H1 (cell line): Measurements from ENCODE around the gene AGBL1. TPM values are rescaled to one million over a fixed set of nuclear protein-coding genes. Genes with fewer than 3 reads are reported as not detected.

Source experiments
- CTCF ChIA-PET: fragments of 300-600 bp; sonication (Branson Sonifier 250); formaldehyde crosslinking; loops from one replicate; lab custom pipeline; 2021; ENCODE audit not compliant: partially characterized antibody; lab: Charles Lee
- POLR2A ChIA-PET: fragments of 300-600 bp; sonication (Branson Sonifier 250); formaldehyde crosslinking; loops from one replicate; lab custom pipeline; 2021; ENCODE audit warnings: inconsistent platforms; ENCODE audit not compliant: partially characterized antibody; lab: Charles Lee
- DNase-seq, 2 experiments: peaks; one replicate each; pipeline versions ENCODE4 v3.0.0 to v3.0.0-alpha.2; 2010 to 2022; ENCODE audit warnings: low spot score in 2 of 2, low read depth in 1 of 2, mixed read lengths in 1 of 2
- FAIRE-seq: peaks from 2 replicates; lab custom pipeline; 2011; peaks lifted over from hg19 to GRCh38; lab: Jason Lieb, UNC
- H2AFZ ChIP-seq: 2 replicates; pipeline ENCODE4 v1.8.1; 2012; ENCODE audit warnings: low read length, inconsistent platforms
- H2AK5ac ChIP-seq: 2 replicates; pipeline ENCODE4 v1.6.1; 2013; ENCODE audit warnings: low read depth, low read length
- H2BK120ac ChIP-seq: replicated peaks from 2 replicates; pipeline ENCODE3; 2013; ENCODE audit warnings: low read depth, low read length, inconsistent platforms
- H2BK12ac ChIP-seq: 2 replicates; pipeline ENCODE4 v1.6.1; 2013; ENCODE audit warnings: low read depth, low read length
- H2BK15ac ChIP-seq: 2 replicates; pipeline ENCODE4 v1.6.1; 2013; ENCODE audit warnings: low read length
- H2BK20ac ChIP-seq: 2 replicates; pipeline ENCODE4 v1.6.1; 2013; ENCODE audit warnings: low read length
- H2BK5ac ChIP-seq: 2 replicates; pipeline ENCODE4 v1.6.1; 2013; ENCODE audit warnings: low read depth, low read length
- H3K14ac ChIP-seq: 2 replicates; pipeline ENCODE4 v1.6.1; 2013; ENCODE audit warnings: inconsistent platforms; ENCODE audit not compliant: insufficient read length
- H3K18ac ChIP-seq: 2 replicates; pipeline ENCODE4 v1.6.1; 2013; ENCODE audit warnings: low read length; ENCODE audit errors: extremely low read depth
- H3K23ac ChIP-seq: 2 replicates; pipeline ENCODE4 v1.6.1; 2013; ENCODE audit warnings: inconsistent platforms; ENCODE audit not compliant: insufficient read length
- H3K23me2 ChIP-seq: 2 replicates; pipeline ENCODE4 v1.6.1; 2013; ENCODE audit warnings: low read depth, low read length
- H3K27ac ChIP-seq: 2 replicates; pipeline ENCODE4 v1.6.1; 2011; ENCODE audit warnings: low read depth, low read length, inconsistent platforms
- H3K27me3 ChIP-seq, 4 experiments: replicated peaks in 1 of 4; 1 replicate in 1 of 4; 2 replicates in 3 of 4; pipeline versions ENCODE4 v1.6.1 to v1.8.1; 2011 to 2013; ENCODE audit warnings: low read length in 3 of 4, mild to moderate bottlenecking in 3 of 4, inconsistent platforms in 2 of 4, mixed read lengths in 2 of 4, moderate library complexity in 1 of 4; ENCODE audit not compliant: control insufficient read depth in 3 of 4, insufficient read depth in 3 of 4; ENCODE audit errors: extremely low read depth in 1 of 4
- H3K36me3 ChIP-seq, 4 experiments: 2 replicates each; pipeline versions ENCODE4 v1.6.1 to v1.8.1; 2011 to 2013; ENCODE audit warnings: mild to moderate bottlenecking in 4 of 4, low read length in 3 of 4, moderate library complexity in 2 of 4, control low read depth in 1 of 4, inconsistent platforms in 1 of 4; ENCODE audit not compliant: insufficient read depth in 4 of 4, control insufficient read depth in 2 of 4
- H3K4ac ChIP-seq: replicated peaks from 2 replicates; pipeline ENCODE3; 2013; ENCODE audit warnings: low read length, low read depth, mixed read lengths, inconsistent platforms; ENCODE audit not compliant: insufficient read length
- H3K4me1 ChIP-seq, 4 experiments: replicated peaks in 1 of 4; 1 replicate in 1 of 4; 2 replicates in 3 of 4; pipeline versions ENCODE4 v1.6.1 to v1.8.1; 2011 to 2013; ENCODE audit warnings: low read length in 3 of 4, inconsistent platforms in 2 of 4, mixed read lengths in 1 of 4; ENCODE audit not compliant: insufficient read depth in 4 of 4, control insufficient read depth in 3 of 4
- H3K4me2 ChIP-seq, 2 experiments: 2 replicates each; pipeline versions ENCODE4 v1.6.1 to v1.8.1; 2011 to 2013; ENCODE audit warnings: low read depth in 2 of 2, low read length in 2 of 2, control low read depth in 1 of 2, inconsistent platforms in 1 of 2, mild to moderate bottlenecking in 1 of 2; ENCODE audit not compliant: insufficient read depth in 1 of 2
- H3K4me3 ChIP-seq, 4 experiments: fragments of 200-600, 300-600 bp in 1 of 4; sonication (generic), shearing (Covaris generic), sonication (Bioruptor Twin) in 1 of 4; 2 replicates each; pipeline versions ENCODE4 v1.5.1 to v1.8.1; 2011 to 2016; ENCODE audit warnings: low read length in 4 of 4, low read depth in 3 of 4, control low read depth in 2 of 4, inconsistent platforms in 2 of 4, mild to moderate bottlenecking in 2 of 4, mixed read lengths in 1 of 4, moderate library complexity in 1 of 4; ENCODE audit not compliant: insufficient read depth in 2 of 4; ENCODE audit errors: extremely low read depth in 1 of 4
- H3K56ac ChIP-seq: replicated peaks from 2 replicates; pipeline ENCODE3; 2013; ENCODE audit warnings: low read depth, mild to moderate bottlenecking, mixed read lengths, low read length, inconsistent platforms; ENCODE audit not compliant: insufficient read length
- H3K79me1 ChIP-seq: 2 replicates; pipeline ENCODE4 v1.6.1; 2013; ENCODE audit warnings: low read depth, low read length, control low read depth
- H3K79me2 ChIP-seq, 2 experiments: 2 replicates each; pipeline versions ENCODE4 v1.6.1 to v1.8.1; 2012 to 2013; ENCODE audit warnings: low read length in 2 of 2, mild to moderate bottlenecking in 2 of 2, inconsistent platforms in 1 of 2; ENCODE audit not compliant: insufficient read depth in 2 of 2, control insufficient read depth in 1 of 2
- H3K9ac ChIP-seq, 4 experiments: replicated peaks in 1 of 4; 1 replicate in 1 of 4; 2 replicates in 3 of 4; pipeline versions ENCODE4 v1.6.1 to v1.8.1; 2011 to 2013; ENCODE audit warnings: low read depth in 3 of 4, low read length in 3 of 4, control low read depth in 2 of 4, mild to moderate bottlenecking in 2 of 4, moderate library complexity in 2 of 4, inconsistent platforms in 1 of 4; ENCODE audit errors: extremely low read depth in 1 of 4
- H3K9me3 ChIP-seq, 2 experiments: 2 replicates each; pipeline versions ENCODE4 v1.6.1 to v1.8.1; 2012 to 2013; ENCODE audit warnings: mild to moderate bottlenecking in 2 of 2, moderate library complexity in 2 of 2, control low read depth in 1 of 2, inconsistent platforms in 1 of 2, low read depth in 1 of 2, low read length in 1 of 2, mixed read lengths in 1 of 2; ENCODE audit not compliant: insufficient read depth in 2 of 2
- H4K20me1 ChIP-seq, 2 experiments: replicated peaks in 1 of 2; 2 replicates each; pipeline versions ENCODE3 to v1.8.1; 2011 to 2013; ENCODE audit warnings: inconsistent platforms in 2 of 2, low read length in 2 of 2, mild to moderate bottlenecking in 1 of 2; ENCODE audit not compliant: insufficient read depth in 2 of 2, control insufficient read depth in 1 of 2
- H4K5ac ChIP-seq: 2 replicates; pipeline ENCODE4 v1.6.1; 2013; ENCODE audit warnings: low read length, low read depth, mixed read lengths, inconsistent platforms; ENCODE audit not compliant: insufficient read length
- H4K8ac ChIP-seq: 2 replicates; pipeline ENCODE4 v1.8.0; 2013; ENCODE audit warnings: mild to moderate bottlenecking, moderate library complexity, low read length, inconsistent platforms; ENCODE audit not compliant: insufficient read depth; ENCODE audit errors: extremely low read depth
- H4K91ac ChIP-seq: replicated peaks from 2 replicates; pipeline ENCODE3; 2013; ENCODE audit warnings: low read length, mixed read lengths, inconsistent platforms; ENCODE audit not compliant: insufficient read length
- BCL11A ChIP-seq, 2 experiments: IDR thresholded peaks; one replicate each; pipeline ENCODE4 v1.6.1; 2011; ENCODE audit warnings: low read depth in 2 of 2, low read length in 2 of 2, mild to moderate bottlenecking in 2 of 2
- CBX5 ChIP-seq: fragments of 300-800, 300-1000 bp; sonication (generic); IDR thresholded peaks from 2 replicates; pipeline ENCODE4 v1.7.1; 2016; ENCODE audit warnings: antibody characterized with exemption, low read length, low read depth
- E2F6 ChIP-seq: IDR thresholded peaks from 2 replicates; pipeline ENCODE4 v1.6.1; 2012; ENCODE audit warnings: inconsistent platforms
- MAFK ChIP-seq: IDR thresholded peaks from 2 replicates; pipeline ENCODE4 v1.6.1; 2012; ENCODE audit warnings: low read depth, mild to moderate bottlenecking, improper control_type of control experiment, low read length
- NANOG ChIP-seq: IDR thresholded peaks from 2 replicates; pipeline ENCODE4 v1.6.1; 2011; ENCODE audit warnings: low read length, low read depth, mild to moderate bottlenecking, inconsistent platforms; ENCODE audit not compliant: insufficient read depth, poor library complexity, severe bottlenecking
- TCF12 ChIP-seq: IDR thresholded peaks from 2 replicates; pipeline ENCODE4 v1.6.1; 2011; ENCODE audit warnings: low read depth, mild to moderate bottlenecking, low read length
- WGBS, 2 experiments: shearing (Covaris generic) in 1 of 2; methylation state at CpG; one replicate each; pipeline versions ENCODE4 v1.1.6 to v1.1.7; 2013 to 2015; ENCODE audit warnings: low lambda C conversion rate in 2 of 2, mixed read lengths in 2 of 2, inconsistent platforms in 1 of 2, low coverage in 1 of 2, missing lambda C conversion rate in 1 of 2; ENCODE audit not compliant: insufficient replicate concordance in 2 of 2, insufficient coverage in 1 of 2, insufficient read length in 1 of 2; ENCODE audit errors: extremely low coverage in 1 of 2, missing lambda C conversion rate in 1 of 2; 5-methylcytosine and 5-hydroxymethylcytosine counted together
- polyA plus RNA-seq, 7 experiments: library from polyadenylated mRNA; depleted of rRNA in 3 of 7; stranded (reverse) in 5 of 7; unstranded in 2 of 7; fragments of >200 nt in 5 of 7; fragments of 200-250 nt in 2 of 7; gene quantifications; 1 replicate in 5 of 7; 2 replicates in 1 of 7; 4 replicates in 1 of 7; pipeline versions ENCODE4 v1.2.1 to v1.2.3, GENCODE V29; 2011 to 2013; ENCODE audit warnings: missing spikeins in 2 of 7, mixed read lengths in 2 of 7
- total RNA-seq: library from RNA; stranded (reverse); fragmentation: NEBNext Ultra II Directional; extraction: Animal tissue kit (Norgen Biotek cat#: 25700); gene quantifications from 2 replicates; pipeline ENCODE4 v1.2.1, GENCODE V29; 2021

Gene AGBL1
- total and polyA plus RNA-seq, 2 of the 8 experiments (the other 6 are each of a cell fraction or from before 2014, with no cell fraction given): not detected

GRCh38 chr15:86255247-86255646 is 175.6 kb downstream of the AGBL1 start:
- no peak for FAIRE-seq

More at GRCh38 chr15:86255247-86255646, 175.6 kb downstream of the AGBL1 start:
- Histone ChIP-seq H3K27ac (no peak overlapping the region), H3K9ac (no peak overlapping the region), H4K91ac (no peak overlapping the region), H3K79me1 (no peaks in the 10 kb centered on the region), H3K56ac (no peak overlapping the region), H3K9me3 (no peaks in the 10 kb centered on the region), H3K14ac (no peak overlapping the region), H2BK20ac (no peak overlapping the region), H2AK5ac (no peak overlapping the region), H2BK15ac (no peak overlapping the region), H4K5ac (no peak overlapping the region), H2BK120ac (no peak overlapping the region), H3K4me1 (no peaks in the 10 kb centered on the region), H3K18ac (no peak overlapping the region), H3K4me2 (no peak overlapping the region), H3K4me3 (no peak overlapping the region), H3K23ac (no peak overlapping the region), H3K79me2 (no peaks in the 10 kb centered on the region), H4K8ac (no peak overlapping the region), H3K27me3 (no peaks in the 10 kb centered on the region), H3K36me3 (no peaks in the 10 kb centered on the region), H3K4ac (no peak overlapping the region), H3K23me2 (no peaks in the 10 kb centered on the region), H2BK5ac (no peak overlapping the region), H4K20me1 (no peaks in the 10 kb centered on the region), H2BK12ac (no peak overlapping the region), H2AFZ (no peak overlapping the region)
- 90% methylated on average over 2 of the region's 2 CpGs; no CpG with 5 or more reads in 1 of the 2 experiments for WGBS, 2 experiments
- no peak for DNase-seq
- CTCF ChIA-PET: interaction anchor here (0.7 to 1.0 kb wide), 2 partner anchors 10 to 132 kb away, joined by 3 read pairs; no protein-coding TSS in a partner anchor
- TF ChIP-seq TCF12 (no peak), CBX5 (no peak), BCL11A (IDR thresholded peaks at IDR 0.05; ENCODE audit: low read depth in 2 of 2, low read length in 2 of 2) (no peak), NANOG (no peak), MAFK (no peak), E2F6 (no peak)
- POLR2A ChIA-PET: interaction anchor here (0.6 kb wide), 1 partner anchor 127 kb away, joined by 3 read pairs; no protein-coding TSS in a partner anchor
